Suprapubic skin (tissue), 4 donors: Measurements from ENCODE around the gene CRYBG1. TPM values are rescaled to one million over a fixed set of nuclear protein-coding genes. Genes with fewer than 3 reads are reported as not detected.

Source experiments
- DNase-seq, 2 donors: peaks; one replicate each; pipeline ENCODE4 v3.0.0-alpha.2; 2019; ENCODE audit warnings: low spot score in 2 of 2
- H3K27ac ChIP-seq: fragments of 200-600 bp; sonication (generic); one replicate; pipeline ENCODE4 v1.5.1; 2019
- H3K27me3 ChIP-seq: fragments of 200-600 bp; sonication (generic); one replicate; pipeline ENCODE4 v1.5.1; 2019
- H3K36me3 ChIP-seq: fragments of 200-600 bp; sonication (generic); one replicate; pipeline ENCODE4 v1.5.1; 2019
- H3K4me1 ChIP-seq: fragments of 200-600 bp; sonication (generic); one replicate; pipeline ENCODE4 v1.5.1; 2019
- H3K4me3 ChIP-seq: fragments of 200-600 bp; sonication (generic); one replicate; pipeline ENCODE4 v1.5.1; 2019; ENCODE audit warnings: mild to moderate bottlenecking
- H3K9me3 ChIP-seq: fragments of 200-600 bp; sonication (generic); one replicate; pipeline ENCODE4 v1.5.1; 2019
- EP300 ChIP-seq: sonication (generic); formaldehyde crosslinking; IDR thresholded peaks from one replicate; pipeline ENCODE4 v1.6.1; 2017; ENCODE audit warnings: antibody characterized with exemption
- POLR2A ChIP-seq, 2 donors: fragments of 450-650 bp; IDR thresholded peaks; one replicate each; pipeline ENCODE4 v1.6.1; 2017; ENCODE audit warnings: antibody characterized with exemption in 2 of 2, mild to moderate bottlenecking in 2 of 2, moderate library complexity in 2 of 2
- POLR2AphosphoS5 ChIP-seq, 3 donors: sonication (generic); formaldehyde crosslinking; IDR thresholded peaks; one replicate each; pipeline ENCODE4 v1.6.1; 2017; ENCODE audit warnings: antibody characterized with exemption in 3 of 3
- WGBS: methylation state at CpG from one replicate; pipeline ENCODE4 v1.1.5; 2018; 5-methylcytosine and 5-hydroxymethylcytosine counted together
- total RNA-seq, 4 donors: library from RNA; depleted of rRNA; stranded (reverse); fragments of >200 nt; gene quantifications; one replicate each; pipeline ENCODE4 v1.1.0, GENCODE V29; 2016
- TF ChIP-seq, protein P1 (sequence below), 2 donors: fragments of 200-600 bp in 1 of 2; fragments of 450-650 bp in 1 of 2; sonication (generic) in 1 of 2; IDR thresholded peaks; one replicate each; pipeline ENCODE4 v1.5.1; 2016 to 2019; ENCODE audit warnings: antibody characterized with exemption in 2 of 2, mild to moderate bottlenecking in 1 of 2, moderate library complexity in 1 of 2

CRYBG1 gene
- total RNA-seq, 4 donors from 2014 or later, result 91.8 to 124 (median 99.7) TPM

DNA sequence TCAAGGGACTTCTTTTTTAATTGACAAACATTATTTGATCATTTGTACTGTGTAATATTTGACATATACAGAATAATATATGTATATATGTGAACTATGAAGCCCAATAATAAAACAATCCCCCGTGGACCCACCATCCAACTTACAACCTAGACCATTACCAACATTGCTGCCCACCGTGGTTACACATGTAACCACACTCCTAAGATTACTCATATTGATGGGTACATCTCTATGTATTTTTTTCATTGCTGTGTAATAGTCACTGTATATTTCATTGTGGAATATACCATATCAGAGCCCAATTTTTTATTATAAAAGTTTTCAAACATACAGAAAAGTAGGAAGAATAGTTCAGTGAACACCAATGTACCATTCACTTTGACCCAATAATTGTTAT, 174.5 kb downstream of the CRYBG1 start:
- no peak overlapping the region for H3K4me3 ChIP-seq
- TF ChIP-seq, protein P1, sequence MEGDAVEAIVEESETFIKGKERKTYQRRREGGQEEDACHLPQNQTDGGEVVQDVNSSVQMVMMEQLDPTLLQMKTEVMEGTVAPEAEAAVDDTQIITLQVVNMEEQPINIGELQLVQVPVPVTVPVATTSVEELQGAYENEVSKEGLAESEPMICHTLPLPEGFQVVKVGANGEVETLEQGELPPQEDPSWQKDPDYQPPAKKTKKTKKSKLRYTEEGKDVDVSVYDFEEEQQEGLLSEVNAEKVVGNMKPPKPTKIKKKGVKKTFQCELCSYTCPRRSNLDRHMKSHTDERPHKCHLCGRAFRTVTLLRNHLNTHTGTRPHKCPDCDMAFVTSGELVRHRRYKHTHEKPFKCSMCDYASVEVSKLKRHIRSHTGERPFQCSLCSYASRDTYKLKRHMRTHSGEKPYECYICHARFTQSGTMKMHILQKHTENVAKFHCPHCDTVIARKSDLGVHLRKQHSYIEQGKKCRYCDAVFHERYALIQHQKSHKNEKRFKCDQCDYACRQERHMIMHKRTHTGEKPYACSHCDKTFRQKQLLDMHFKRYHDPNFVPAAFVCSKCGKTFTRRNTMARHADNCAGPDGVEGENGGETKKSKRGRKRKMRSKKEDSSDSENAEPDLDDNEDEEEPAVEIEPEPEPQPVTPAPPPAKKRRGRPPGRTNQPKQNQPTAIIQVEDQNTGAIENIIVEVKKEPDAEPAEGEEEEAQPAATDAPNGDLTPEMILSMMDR (IDR thresholded peaks at IDR 0.05), result no peak
- TF ChIP-seq POLR2A (IDR thresholded peaks at IDR 0.05), result no peak
- no peak for TF ChIP-seq EP300
- no peak for TF ChIP-seq POLR2AphosphoS5 (IDR thresholded peaks at IDR 0.05)
- H3K36me3 ChIP-seq, result peaks cover 15% of the 10 kb centered on the region
- no peaks in the 10 kb centered on the region for H3K27me3 ChIP-seq
- 85% methylated on average over 2 of the region's 2 CpGs for WGBS
- H3K27ac ChIP-seq, result no peak overlapping the region
- no peak for DNase-seq
- H3K4me1 ChIP-seq, result peaks cover 3% of the 10 kb centered on the region
- H3K9me3 ChIP-seq, result no peaks in the 10 kb centered on the region

GRCh38 chr6:106536357-106536756, 175.8 kb downstream of the CRYBG1 start:
- WGBS, result 97% methylated on average over 1 of the region's 1 CpG
- no peak for DNase-seq

GRCh38 chr6:106536851-106537250, 176.3 kb downstream of the CRYBG1 start:
- Histone ChIP-seq H3K4me1 (peaks cover 3% of the 10 kb centered on the region), H3K27me3 (no peaks in the 10 kb centered on the region), H3K4me3 (no peak overlapping the region), H3K27ac (no peak overlapping the region), H3K36me3 (peaks cover 12% of the 10 kb centered on the region), H3K9me3 (no peaks in the 10 kb centered on the region)
- 81% methylated on average over 2 of the region's 2 CpGs for WGBS
- TF ChIP-seq POLR2A (IDR thresholded peaks at IDR 0.05), result no peak
- TF ChIP-seq POLR2AphosphoS5 (IDR thresholded peaks at IDR 0.05), result no peak
- TF ChIP-seq EP300, result no peak
- TF ChIP-seq, protein P1 (IDR thresholded peaks at IDR 0.05), result no peak
- DNase-seq, result no peak

More at GRCh38 chr6:106536357-106536756, 175.8 kb downstream of the CRYBG1 start:
- Histone ChIP-seq H3K27me3 (no peaks in the 10 kb centered on the region), H3K9me3 (no peaks in the 10 kb centered on the region), H3K4me1 (peaks cover 3% of the 10 kb centered on the region), H3K27ac (no peak overlapping the region), H3K36me3 (peaks cover 13% of the 10 kb centered on the region), H3K4me3 (no peak overlapping the region)
- TF ChIP-seq POLR2AphosphoS5 (IDR thresholded peaks at IDR 0.05) (no peak), EP300 (no peak)
- TF ChIP-seq, protein P1 (IDR thresholded peaks at IDR 0.05), result no peak

DNA sequence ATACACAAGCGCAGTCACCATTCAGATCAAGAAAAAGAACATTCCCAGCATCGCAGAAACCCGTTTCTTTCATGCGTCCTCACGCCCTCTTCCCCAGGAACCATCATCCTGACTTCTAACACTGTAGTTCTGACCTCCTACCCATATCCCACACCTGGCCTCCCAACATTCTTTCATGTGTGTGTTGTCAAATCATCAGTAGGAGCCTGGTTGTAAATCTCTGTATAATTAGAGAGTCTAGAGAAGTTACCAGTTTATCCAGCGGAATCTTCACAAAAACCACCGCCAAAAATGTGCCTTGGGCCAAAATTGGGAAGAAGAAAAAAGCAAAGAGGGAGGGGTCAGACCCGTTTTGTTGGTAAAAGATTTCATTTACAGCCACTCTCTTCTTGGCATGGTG, 177.1 kb downstream of the CRYBG1 start:
- peaks cover 12% of the 10 kb centered on the region for H3K36me3 ChIP-seq
- no peaks in the 10 kb centered on the region for H3K9me3 ChIP-seq
- peaks cover 3% of the 10 kb centered on the region for H3K4me1 ChIP-seq
- H3K27ac ChIP-seq, result no peak overlapping the region
- no peak overlapping the region for H3K4me3 ChIP-seq
- no peaks in the 10 kb centered on the region for H3K27me3 ChIP-seq
- whole genome bisulfite sequencing, result 70% methylated on average over 8 of the region's 8 CpGs
- TF ChIP-seq POLR2A (IDR thresholded peaks at IDR 0.05), result no peak
- TF ChIP-seq, protein P1 (IDR thresholded peaks at IDR 0.05), result no peak
- no peak for TF ChIP-seq EP300
- no peak for TF ChIP-seq POLR2AphosphoS5 (IDR thresholded peaks at IDR 0.05)
- DNase-seq, result no peak

DNA sequence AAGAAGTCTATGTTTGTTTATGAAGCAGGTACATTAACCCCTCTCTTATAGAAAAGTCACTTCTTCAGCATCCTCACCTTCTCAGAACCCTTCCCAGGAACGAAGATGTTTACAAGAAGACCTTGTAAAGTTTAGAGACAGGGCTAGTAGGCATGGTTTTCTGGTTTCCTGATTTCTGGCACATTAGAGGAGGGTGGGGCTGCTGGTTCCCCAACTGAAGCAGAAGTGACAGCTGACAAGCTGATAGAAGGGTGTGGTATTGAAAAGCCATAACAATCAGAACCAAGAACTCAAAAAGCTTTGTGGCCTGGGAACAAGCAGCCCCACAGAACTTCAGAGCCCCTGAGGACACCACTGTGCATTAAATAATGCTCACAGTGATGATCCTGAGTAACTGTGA, 177.6 kb downstream of the CRYBG1 start:
- Histone ChIP-seq H3K36me3 (peaks cover 9% of the 10 kb centered on the region), H3K9me3 (no peaks in the 10 kb centered on the region), H3K27ac (no peak overlapping the region), H3K4me3 (no peak overlapping the region), H3K4me1 (peaks cover 3% of the 10 kb centered on the region), H3K27me3 (no peaks in the 10 kb centered on the region)
- TF ChIP-seq, protein P1 (IDR thresholded peaks at IDR 0.05), result no peak
- TF ChIP-seq EP300 (no peak), POLR2AphosphoS5 (IDR thresholded peaks at IDR 0.05) (no peak), POLR2A (IDR thresholded peaks at IDR 0.05) (no peak)
- 50% methylated on average over 1 of the region's 1 CpG for WGBS
- no peak for DNase-seq
